Measurements from ENCODE around the gene SMIM5. TPM values are rescaled to one million over a fixed set of nuclear protein-coding genes. Genes with fewer than 3 reads are reported as not detected.
"Not testable (repeated sequence)": the region's sequence is repeated elsewhere in the genome, so short reads cannot be mapped to it uniquely, and the experiment has no call there.

The SMIM5 gene
- total RNA-seq, 4 donors from 2014 or later = 3.8 to 6.8 (median 5.0) TPM

DNA sequence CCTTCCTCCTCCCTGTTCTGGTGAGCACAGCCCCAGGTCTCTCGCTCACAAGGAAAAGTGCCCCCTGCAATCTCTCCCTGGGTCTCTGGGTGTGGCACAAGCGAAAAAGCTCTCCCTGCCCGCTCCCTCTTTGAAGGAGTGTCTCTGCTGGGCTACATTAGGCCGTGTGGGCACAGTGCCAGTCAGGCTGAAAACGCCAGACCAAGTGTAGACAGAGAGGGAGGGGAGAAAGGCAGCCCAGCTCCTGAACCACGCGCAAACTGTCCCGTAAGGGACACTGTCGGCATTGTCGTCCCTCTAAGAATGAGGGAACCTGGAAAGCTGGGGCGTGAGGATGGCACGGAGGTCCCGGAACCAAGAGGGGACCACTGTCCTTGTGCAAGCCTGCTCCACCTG, 3.9 kb downstream of the SMIM5 start:
- no CpG with 5 or more reads among the region's 13 CpGs for WGBS, 2 donors (ENCODE audit: low coverage in 1 of 2)
- no peak for TF ChIP-seq EP300 (IDR thresholded peaks at IDR 0.05)
- TF ChIP-seq POLR2AphosphoS5 (IDR thresholded peaks at IDR 0.05) = no peak
- TF ChIP-seq, protein P1, sequence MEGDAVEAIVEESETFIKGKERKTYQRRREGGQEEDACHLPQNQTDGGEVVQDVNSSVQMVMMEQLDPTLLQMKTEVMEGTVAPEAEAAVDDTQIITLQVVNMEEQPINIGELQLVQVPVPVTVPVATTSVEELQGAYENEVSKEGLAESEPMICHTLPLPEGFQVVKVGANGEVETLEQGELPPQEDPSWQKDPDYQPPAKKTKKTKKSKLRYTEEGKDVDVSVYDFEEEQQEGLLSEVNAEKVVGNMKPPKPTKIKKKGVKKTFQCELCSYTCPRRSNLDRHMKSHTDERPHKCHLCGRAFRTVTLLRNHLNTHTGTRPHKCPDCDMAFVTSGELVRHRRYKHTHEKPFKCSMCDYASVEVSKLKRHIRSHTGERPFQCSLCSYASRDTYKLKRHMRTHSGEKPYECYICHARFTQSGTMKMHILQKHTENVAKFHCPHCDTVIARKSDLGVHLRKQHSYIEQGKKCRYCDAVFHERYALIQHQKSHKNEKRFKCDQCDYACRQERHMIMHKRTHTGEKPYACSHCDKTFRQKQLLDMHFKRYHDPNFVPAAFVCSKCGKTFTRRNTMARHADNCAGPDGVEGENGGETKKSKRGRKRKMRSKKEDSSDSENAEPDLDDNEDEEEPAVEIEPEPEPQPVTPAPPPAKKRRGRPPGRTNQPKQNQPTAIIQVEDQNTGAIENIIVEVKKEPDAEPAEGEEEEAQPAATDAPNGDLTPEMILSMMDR (IDR thresholded peaks at IDR 0.05) = no peak
- TF ChIP-seq POLR2A (IDR thresholded peaks at IDR 0.05) = no peak
- H3K27ac ChIP-seq = peak overlapping the region in 1 of 4 donors; percentile 80
- H3K9me3 ChIP-seq = no peaks in the 10 kb centered on the region
- no peak for ATAC-seq
- H3K4me1 ChIP-seq = peaks cover 0 to 27% (median 19%) of the 10 kb centered on the region in 3 donors
- H3K36me3 ChIP-seq = peaks cover 0 to 41% of the 10 kb centered on the region in 2 donors
- H3K4me3 ChIP-seq = no peak overlapping the region
- H3K27me3 ChIP-seq = no peaks in the 10 kb centered on the region

DNA sequence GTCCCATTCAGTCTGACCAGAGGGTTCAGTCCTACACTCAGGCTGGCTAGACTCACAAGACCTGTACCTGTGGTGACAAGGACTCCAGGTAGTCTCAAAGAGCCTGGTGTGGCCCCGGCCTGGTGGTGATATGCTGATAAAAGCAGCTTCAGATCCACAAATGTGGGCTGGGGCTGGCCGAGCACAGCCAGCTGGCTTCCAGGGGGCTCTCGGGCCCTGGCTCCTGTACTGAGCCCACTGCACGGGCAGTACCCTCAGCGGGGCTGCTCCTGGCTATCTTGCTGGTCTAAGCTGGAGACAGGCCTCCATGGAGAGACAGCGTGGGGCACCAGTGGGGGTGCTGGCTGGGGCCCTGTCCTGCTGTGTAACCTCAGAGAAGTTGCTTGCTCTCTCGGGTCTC, 4.3 kb downstream of the SMIM5 start:
- Histone ChIP-seq H3K27me3 (no peaks in the 10 kb centered on the region), H3K9me3 (no peaks in the 10 kb centered on the region), H3K36me3 (peaks cover 0 to 44% of the 10 kb centered on the region in 2 donors), H3K4me1 (peaks cover 0 to 23% (median 18%) of the 10 kb centered on the region in 3 donors), H3K4me3 (no peak overlapping the region), H3K27ac (peak overlapping the region in 1 of 4 donors; percentile 80)
- no peak for ATAC-seq
- TF ChIP-seq POLR2A (IDR thresholded peaks at IDR 0.05) (no peak), POLR2AphosphoS5 (IDR thresholded peaks at IDR 0.05) (no peak), EP300 (IDR thresholded peaks at IDR 0.05) (no peak)
- TF ChIP-seq, protein P1 (IDR thresholded peaks at IDR 0.05) = no peak
- 80% methylated on average over 1 of the region's 7 CpGs; no CpG with 5 or more reads in 1 of the 2 donors for WGBS, 2 donors (ENCODE audit: low coverage in 1 of 2)

GRCh38 chr17:75638039-75638438, 4.8 kb downstream of the SMIM5 start:
- H3K4me1 ChIP-seq = peaks cover 0 to 18% (median 14%) of the 10 kb centered on the region in 3 donors
- not testable (repeated sequence) for H3K9me3 ChIP-seq, H3K4me3 ChIP-seq, ATAC-seq, H3K27me3 ChIP-seq, H3K27ac ChIP-seq
- peaks cover 0 to 44% of the 10 kb centered on the region in 2 donors for H3K36me3 ChIP-seq
- WGBS, 2 donors (ENCODE audit: low coverage in 1 of 2) = 96% methylated on average over 10 of the region's 12 CpGs; no CpG with 5 or more reads in 1 of the 2 donors

- no peaks in the 10 kb centered on the region for H3K9me3 ChIP-seq
- H3K27ac ChIP-seq = no peak overlapping the region
- H3K27me3 ChIP-seq = no peaks in the 10 kb centered on the region
- no peak overlapping the region for H3K4me3 ChIP-seq
- peaks cover 0 to 53% of the 10 kb centered on the region in 2 donors for H3K36me3 ChIP-seq
- TF ChIP-seq POLR2AphosphoS5 (IDR thresholded peaks at IDR 0.05) = no peak
- peaks cover 0 to 10% (median 6%) of the 10 kb centered on the region in 3 donors for H3K4me1 ChIP-seq
- WGBS, 2 donors (ENCODE audit: low coverage in 1 of 2) = no CpG with 5 or more reads among the region's 13 CpGs
- no peak for ATAC-seq
Measured at GRCh38 chr17:75638893-75639292, 5.7 kb downstream of the SMIM5 start.

DNA sequence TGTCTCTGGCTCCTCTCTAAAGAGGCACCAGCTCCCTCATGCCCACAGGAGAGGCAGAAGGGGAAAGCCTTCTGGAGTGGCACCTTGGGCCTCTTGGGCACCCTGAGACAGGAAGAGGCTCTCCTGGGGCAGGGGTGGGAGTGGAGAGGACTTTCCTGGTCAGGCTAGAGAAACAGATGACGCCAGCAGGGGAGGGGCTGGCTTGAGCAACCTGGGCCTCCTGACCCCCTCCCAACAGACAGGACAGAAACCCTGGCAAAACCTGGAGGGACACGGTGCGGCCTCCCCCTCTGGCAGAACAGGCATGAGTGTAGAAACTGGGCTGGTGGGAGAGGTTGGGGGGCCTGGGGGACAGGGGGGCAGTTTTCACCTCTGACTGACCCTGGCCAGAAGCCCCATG, 6.1 kb downstream of the SMIM5 start:
- TF ChIP-seq, protein P1 (IDR thresholded peaks at IDR 0.05) = no peak
- TF ChIP-seq POLR2A (IDR thresholded peaks at IDR 0.05) = no peak
- no peak for TF ChIP-seq EP300 (IDR thresholded peaks at IDR 0.05)
- TF ChIP-seq POLR2AphosphoS5 (IDR thresholded peaks at IDR 0.05) = no peak
- peaks cover 0 to 5% (median 1%) of the 10 kb centered on the region in 3 donors for H3K4me1 ChIP-seq
- peaks cover 0 to 55% of the 10 kb centered on the region in 2 donors for H3K36me3 ChIP-seq
- WGBS, 2 donors (ENCODE audit: low coverage in 1 of 2) = 100% methylated on average over 1 of the region's 3 CpGs; no CpG with 5 or more reads in 1 of the 2 donors
- ATAC-seq = no peak
- H3K27me3 ChIP-seq = no peaks in the 10 kb centered on the region
- no peaks in the 10 kb centered on the region for H3K9me3 ChIP-seq
- H3K27ac ChIP-seq = no peak overlapping the region
- no peak overlapping the region for H3K4me3 ChIP-seq

DNA sequence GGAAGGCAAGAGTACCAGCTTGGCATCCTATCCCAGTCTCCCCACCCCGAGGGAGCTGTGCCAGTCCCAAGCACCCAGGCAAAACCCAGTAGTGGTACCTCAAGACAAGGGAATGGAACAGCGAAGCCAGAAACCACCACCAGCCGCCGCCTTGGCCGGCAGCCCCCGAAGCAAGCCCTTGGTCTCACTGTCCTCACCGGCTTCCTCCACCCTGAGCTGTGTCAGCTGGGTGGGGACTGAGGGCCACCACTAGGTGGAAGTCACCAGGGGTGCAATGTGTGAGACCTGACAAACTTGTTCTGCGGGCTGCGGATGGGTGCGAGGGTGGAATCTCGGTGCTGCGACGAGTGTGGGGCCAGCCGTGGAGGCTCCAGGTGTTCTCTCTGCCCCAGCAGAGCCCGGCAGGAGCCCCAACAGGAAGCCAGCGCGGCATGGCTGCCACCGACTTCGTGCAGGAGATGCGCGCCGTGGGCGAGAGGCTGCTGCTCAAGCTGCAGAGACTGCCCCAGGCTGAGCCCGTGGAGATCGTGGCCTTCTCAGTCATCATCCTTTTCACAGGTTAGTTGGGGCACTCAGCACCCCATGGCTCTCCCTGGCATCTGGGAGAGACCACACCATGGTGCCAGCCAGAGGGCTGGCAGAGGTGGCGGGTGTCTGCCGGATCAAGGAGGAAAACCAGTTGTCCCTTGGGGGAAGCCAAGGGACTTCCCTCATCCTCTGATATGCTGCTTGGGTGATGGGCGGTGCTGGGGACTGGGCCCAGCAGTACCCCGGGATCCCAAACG, 6.7 kb downstream of the SMIM5 start:
- H3K27me3 ChIP-seq = no peaks in the 10 kb centered on the region
- no peak overlapping the region for H3K4me3 ChIP-seq
- no peaks in the 10 kb centered on the region for H3K4me1 ChIP-seq
- no peak for TF ChIP-seq POLR2A (IDR thresholded peaks at IDR 0.05)
- TF ChIP-seq, protein P1 (IDR thresholded peaks at IDR 0.05) = no peak
- no peak for TF ChIP-seq EP300 (IDR thresholded peaks at IDR 0.05)
- no peaks in the 10 kb centered on the region for H3K9me3 ChIP-seq
- no peak for ATAC-seq
- peaks cover 0 to 55% of the 10 kb centered on the region in 2 donors for H3K36me3 ChIP-seq
- 80% methylated on average over 3 of the region's 30 CpGs; no CpG with 5 or more reads in 1 of the 2 donors for WGBS, 2 donors (ENCODE audit: low coverage in 1 of 2)
- no peak overlapping the region for H3K27ac ChIP-seq

Data from gastroesophageal sphincter (tissue), 4 donors.